Stomach (tissue), 9 donors: ENCODE measurements around the gene FAM81A. TPM values are rescaled to one million over a fixed set of nuclear protein-coding genes. Genes with fewer than 3 reads are reported as not detected.
"Not testable (repeated sequence)": the region's sequence is repeated elsewhere in the genome, so short reads cannot be mapped to it uniquely, and the experiment has no call there.

Source experiments
- DNase-seq, 2 donors: peaks; one replicate each; pipeline versions ENCODE4 v3.0.0 to v3.0.0-alpha.2; 2013 to 2019
- H3K27ac ChIP-seq, 5 donors: fragments of 200-600 bp in 4 of 5; sonication (generic) in 4 of 5; one replicate each; pipeline ENCODE4 v1.5.1; 2013 to 2019; ENCODE audit warnings: mild to moderate bottlenecking in 1 of 5, moderate library complexity in 1 of 5
- H3K27me3 ChIP-seq, 3 donors: fragments of 200-600 bp; sonication (generic); one replicate each; pipeline ENCODE4 v1.5.1; 2017 to 2019; ENCODE audit warnings: mixed run types in 1 of 3
- H3K36me3 ChIP-seq, 4 donors: fragments of 200-600 bp; sonication (generic); 1 replicate in 3 of 4; 2 replicates in 1 of 4; pipeline ENCODE4 v1.5.1; 2016 to 2019
- H3K4me1 ChIP-seq, 4 donors: fragments of 200-600 bp; sonication (generic); one replicate each; pipeline ENCODE4 v1.5.1; 2016 to 2019
- H3K4me3 ChIP-seq, 4 donors: fragments of 200-600 bp; sonication (generic) in 3 of 4; one replicate each; pipeline ENCODE4 v1.5.1; 2016 to 2019; ENCODE audit warnings: mild to moderate bottlenecking in 1 of 4
- H3K9me3 ChIP-seq, 4 donors: fragments of 200-600 bp; sonication (generic); one replicate each; pipeline ENCODE4 v1.5.1; 2016 to 2019
- EP300 ChIP-seq: sonication (generic); formaldehyde crosslinking; IDR thresholded peaks from one replicate; pipeline ENCODE4 v1.6.1; 2017; ENCODE audit warnings: antibody characterized with exemption
- POLR2A ChIP-seq, 4 donors: fragments of 450-650 bp; IDR thresholded peaks; one replicate each; pipeline ENCODE4 v1.6.1; 2016; ENCODE audit warnings: antibody characterized with exemption in 4 of 4, control low read depth in 2 of 4, mild to moderate bottlenecking in 1 of 4, moderate library complexity in 1 of 4
- POLR2AphosphoS5 ChIP-seq, 3 donors: sonication (generic); formaldehyde crosslinking; IDR thresholded peaks; one replicate each; pipeline ENCODE4 v1.6.1; 2016; ENCODE audit warnings: antibody characterized with exemption in 3 of 3
- WGBS, 5 donors: extraction: QIAGEN DNeasy Blood & Tissue Kit in 3 of 5; methylation state at CpG; one replicate each; pipeline versions ENCODE4 v1.1.5 to v1.1.7; 2013 to 2018; 5-methylcytosine and 5-hydroxymethylcytosine counted together
- intact Hi-C: fragments of 100-400 bp; cut with DNase I; formaldehyde crosslinking; loops from one replicate; pipeline ENCODE4 v1.15.1; 2023; ENCODE audit warnings: low total_unique reads
- polyA plus RNA-seq, 3 donors: library from polyadenylated mRNA; stranded (reverse); fragments of 200-250 nt; gene quantifications; one replicate each; pipeline ENCODE4 v1.2.3, GENCODE V29; 2013
- total RNA-seq, 5 donors: library from RNA; depleted of rRNA; stranded (reverse); fragments of >200 nt; gene quantifications; one replicate each; pipeline versions ENCODE4 v1.1.0 to v1.2.3, GENCODE V29; 2014 to 2016
- TF ChIP-seq, protein P1 (sequence below), 7 experiments: fragments of 450-650 bp in 4 of 7; fragments of 200-600 bp in 3 of 7; sonication (generic) in 3 of 7; IDR thresholded peaks; one replicate each; pipeline ENCODE4 v1.5.1; 2016 to 2019; ENCODE audit warnings: antibody characterized with exemption in 7 of 7, control low read depth in 2 of 7, mild to moderate bottlenecking in 1 of 7
- donor health status: healthy with polysubstance abuse.
- donor health status: Bipolar disorder and iron deficiency.
- donor health status: healthy.

FAM81A gene
- total and polyA plus RNA-seq, 8 donors, result 0.14 to 5.4 (median 0.84) TPM; not detected in 2

- no peaks in the 10 kb centered on the region for H3K27me3 ChIP-seq
- peaks cover 0 to 8% (median 0%) of the 10 kb centered on the region in 4 donors for H3K4me1 ChIP-seq
- H3K4me3 ChIP-seq, result no peak overlapping the region
- whole genome bisulfite sequencing, 5 donors, result 88 to 95% (median 90%) methylated on average over 5 of the region's 5 CpGs
- no peak overlapping the region for H3K27ac ChIP-seq
- DNase-seq, result no peak
- TF ChIP-seq POLR2AphosphoS5 (IDR thresholded peaks at IDR 0.05), result no peak
- no peak for TF ChIP-seq EP300
- TF ChIP-seq, protein P1, sequence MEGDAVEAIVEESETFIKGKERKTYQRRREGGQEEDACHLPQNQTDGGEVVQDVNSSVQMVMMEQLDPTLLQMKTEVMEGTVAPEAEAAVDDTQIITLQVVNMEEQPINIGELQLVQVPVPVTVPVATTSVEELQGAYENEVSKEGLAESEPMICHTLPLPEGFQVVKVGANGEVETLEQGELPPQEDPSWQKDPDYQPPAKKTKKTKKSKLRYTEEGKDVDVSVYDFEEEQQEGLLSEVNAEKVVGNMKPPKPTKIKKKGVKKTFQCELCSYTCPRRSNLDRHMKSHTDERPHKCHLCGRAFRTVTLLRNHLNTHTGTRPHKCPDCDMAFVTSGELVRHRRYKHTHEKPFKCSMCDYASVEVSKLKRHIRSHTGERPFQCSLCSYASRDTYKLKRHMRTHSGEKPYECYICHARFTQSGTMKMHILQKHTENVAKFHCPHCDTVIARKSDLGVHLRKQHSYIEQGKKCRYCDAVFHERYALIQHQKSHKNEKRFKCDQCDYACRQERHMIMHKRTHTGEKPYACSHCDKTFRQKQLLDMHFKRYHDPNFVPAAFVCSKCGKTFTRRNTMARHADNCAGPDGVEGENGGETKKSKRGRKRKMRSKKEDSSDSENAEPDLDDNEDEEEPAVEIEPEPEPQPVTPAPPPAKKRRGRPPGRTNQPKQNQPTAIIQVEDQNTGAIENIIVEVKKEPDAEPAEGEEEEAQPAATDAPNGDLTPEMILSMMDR (IDR thresholded peaks at IDR 0.05), result no peak
- no peak for TF ChIP-seq POLR2A (IDR thresholded peaks at IDR 0.05)
- intact Hi-C loops, result no loop called here
- no peaks in the 10 kb centered on the region for H3K9me3 ChIP-seq
- no peaks in the 10 kb centered on the region for H3K36me3 ChIP-seq
These were observed 83.5 kb downstream of the FAM81A start for GRCh38 chr15:59521443-59521842.

DNA sequence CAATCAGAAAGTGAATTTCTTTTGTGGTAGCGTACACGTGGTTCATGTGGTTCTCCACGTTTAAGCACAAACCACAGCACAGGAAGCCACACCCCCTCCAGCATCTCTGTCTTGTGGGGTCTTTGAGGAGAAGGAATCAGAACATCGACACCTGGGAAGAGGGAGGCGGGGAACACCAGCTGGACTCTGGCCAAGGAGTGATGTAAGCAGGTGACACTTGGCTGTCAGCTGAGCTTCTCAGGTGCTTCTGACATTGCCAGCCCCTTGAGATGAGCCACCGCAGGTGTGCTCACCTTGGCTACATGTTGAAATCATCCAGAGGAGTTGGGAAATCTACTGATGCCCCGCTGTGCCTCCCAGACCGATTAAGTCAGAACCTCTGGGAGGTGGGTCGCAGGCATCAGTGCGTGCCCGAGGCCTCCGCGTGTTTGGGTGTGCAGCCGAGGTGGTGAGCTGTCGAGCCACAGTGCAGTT, 85.0 kb downstream of the FAM81A start:
- Histone ChIP-seq H3K9me3 (no peaks in the 10 kb centered on the region), H3K27me3 (no peaks in the 10 kb centered on the region), H3K27ac (no peak overlapping the region), H3K4me1 (peaks cover 0 to 8% (median 0%) of the 10 kb centered on the region in 4 donors), H3K36me3 (no peaks in the 10 kb centered on the region), H3K4me3 (no peak overlapping the region)
- 74 to 85% (median 81%) methylated on average over 14 to 15 of the region's 15 CpGs for WGBS, 5 donors
- no peak for TF ChIP-seq POLR2A (IDR thresholded peaks at IDR 0.05)
- no peak for TF ChIP-seq EP300
- TF ChIP-seq, protein P1 (IDR thresholded peaks at IDR 0.05), result no peak
- no peak for TF ChIP-seq POLR2AphosphoS5 (IDR thresholded peaks at IDR 0.05)
- DNase-seq, result peak in 1 of 2 donors; percentile 43
- intact Hi-C loops, result no loop called here

GRCh38 chr15:59523702-59524101, 85.7 kb downstream of the FAM81A start:
- peaks cover 0 to 8% (median 0%) of the 10 kb centered on the region in 4 donors for H3K4me1 ChIP-seq
- H3K27me3 ChIP-seq, result no peaks in the 10 kb centered on the region
- intact Hi-C loops, result no loop called here
- 91 to 95% (median 92%) methylated on average over 6 of the region's 6 CpGs for WGBS, 5 donors
- no peaks in the 10 kb centered on the region for H3K9me3 ChIP-seq
- no peak overlapping the region for H3K4me3 ChIP-seq
- DNase-seq, result no peak
- TF ChIP-seq EP300, result no peak
- no peak for TF ChIP-seq POLR2A (IDR thresholded peaks at IDR 0.05)
- TF ChIP-seq POLR2AphosphoS5 (IDR thresholded peaks at IDR 0.05), result no peak
- TF ChIP-seq, protein P1 (IDR thresholded peaks at IDR 0.05), result no peak
- peak overlapping the region in 1 of 5 donors; percentile 0 for H3K27ac ChIP-seq
- H3K36me3 ChIP-seq, result no peaks in the 10 kb centered on the region

DNA sequence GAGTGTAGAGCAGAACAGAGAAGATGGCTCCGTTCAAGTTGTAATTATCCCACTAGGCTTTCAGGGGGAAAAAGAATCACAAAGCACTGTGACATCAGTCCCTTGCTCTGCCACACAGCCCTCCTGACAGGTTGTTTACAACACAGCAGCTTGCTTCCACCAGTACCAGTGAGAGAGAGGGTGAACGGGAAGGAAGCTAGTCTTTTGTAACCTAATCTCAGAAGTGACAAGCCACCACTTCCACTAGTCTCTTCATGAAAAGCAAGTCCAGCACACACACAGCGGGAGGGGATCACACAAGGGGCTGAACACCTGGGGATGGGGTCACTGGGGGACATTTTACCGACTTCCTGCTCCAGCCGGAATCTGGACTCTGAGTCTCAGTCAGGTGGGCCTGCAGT, 86.3 kb downstream of the FAM81A start:
- Histone ChIP-seq H3K36me3 (no peaks in the 10 kb centered on the region), H3K9me3 (no peaks in the 10 kb centered on the region), H3K4me3 (no peak overlapping the region), H3K4me1 (peaks cover 0 to 12% (median 0%) of the 10 kb centered on the region in 4 donors), H3K27me3 (no peaks in the 10 kb centered on the region), H3K27ac (peak overlapping the region in 1 of 5 donors; percentile 0)
- WGBS, 5 donors, result 42 to 48% (median 45%) methylated on average over 5 of the region's 5 CpGs
- intact Hi-C loops, result no loop called here
- TF ChIP-seq EP300 (no peak), POLR2A (IDR thresholded peaks at IDR 0.05) (no peak), POLR2AphosphoS5 (IDR thresholded peaks at IDR 0.05) (no peak)
- TF ChIP-seq, protein P1 (IDR thresholded peaks at IDR 0.05), result no peak
- DNase-seq, result peak in 1 of 2 donors; percentile 30

DNA sequence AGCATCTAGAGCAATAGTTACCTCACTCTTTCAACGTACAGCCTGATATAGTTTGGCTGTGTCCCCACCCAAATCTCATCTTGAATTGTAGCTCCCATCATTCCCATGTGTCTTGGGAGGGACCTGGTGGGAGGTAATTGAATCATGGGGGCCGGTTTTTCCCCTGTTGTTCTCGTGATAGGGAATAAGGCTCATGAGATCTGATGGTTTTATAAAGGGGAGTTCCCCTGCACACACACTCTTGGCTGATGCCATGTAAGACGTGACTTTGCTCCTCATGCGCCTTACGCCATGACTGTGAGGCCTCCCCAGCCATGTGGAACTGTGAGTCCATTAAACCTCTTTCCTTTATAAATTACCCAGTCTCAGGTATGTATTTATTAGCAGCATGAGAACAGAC, 88.5 kb downstream of the FAM81A start:
- H3K4me3 ChIP-seq, DNase-seq, H3K9me3 ChIP-seq, H3K27me3 ChIP-seq, intact Hi-C loops, H3K36me3 ChIP-seq, H3K27ac ChIP-seq: not testable (repeated sequence)
- H3K4me1 ChIP-seq, result peaks cover 0 to 13% (median 0%) of the 10 kb centered on the region in 4 donors
- 77 to 88% (median 85%) methylated on average over 6 of the region's 6 CpGs for WGBS, 5 donors
